Measurements from ENCODE around the gene NHSL1. TPM values are rescaled to one million over a fixed set of nuclear protein-coding genes. Genes with fewer than 3 reads are reported as not detected.

Gene NHSL1
- total RNA-seq, 1 donor from 2014 or later = 1.5 TPM

- H3K27ac Mint-ChIP-seq = no peak overlapping the region
- H3K4me1 Mint-ChIP-seq (ENCODE audit: low read depth) = no peaks in the 10 kb centered on the region
- no peaks in the 10 kb centered on the region for H3K9me3 Mint-ChIP-seq
- DNase-seq (ENCODE audit: low spot score) = no peak
- peaks cover 18% of the 10 kb centered on the region for H3K27me3 Mint-ChIP-seq (ENCODE audit: low read depth)
- no peak overlapping the region for H3K4me3 Mint-ChIP-seq (ENCODE audit: low read depth)
- intact Hi-C loops (cut with micrococcal nuclease) = no loop called here
- no peaks in the 10 kb centered on the region for H3K36me3 Mint-ChIP-seq (ENCODE audit: low read depth)
These were observed 112.4 kb downstream of the NHSL1 start for GRCh38 chr6:138386897-138387296.

GRCh38 chr6:138383776-138384175 is 115.5 kb downstream of the NHSL1 start:
- intact Hi-C loops (cut with micrococcal nuclease) = no loop called here

GRCh38 chr6:138382498-138383265 is 116.6 kb downstream of the NHSL1 start:
- intact Hi-C loops (cut with micrococcal nuclease) = no loop called here

More at GRCh38 chr6:138383776-138384175, 115.5 kb downstream of the NHSL1 start:
- Mint-ChIP-seq H3K9me3 (no peaks in the 10 kb centered on the region), H3K36me3 (ENCODE audit: low read depth) (no peaks in the 10 kb centered on the region), H3K4me1 (ENCODE audit: low read depth) (no peaks in the 10 kb centered on the region), H3K4me3 (ENCODE audit: low read depth) (no peak overlapping the region), H3K27ac (no peak overlapping the region), H3K27me3 (ENCODE audit: low read depth) (peaks cover 11% of the 10 kb centered on the region)
- no peak for DNase-seq (ENCODE audit: low spot score)

GRCh38 chr6:138378463-138378862 is 120.8 kb downstream of the NHSL1 start:
- Mint-ChIP-seq H3K4me1 (ENCODE audit: low read depth) (no peaks in the 10 kb centered on the region), H3K9me3 (no peaks in the 10 kb centered on the region), H3K27me3 (ENCODE audit: low read depth) (peaks cover 11% of the 10 kb centered on the region), H3K4me3 (ENCODE audit: low read depth) (no peak overlapping the region), H3K27ac (no peak overlapping the region), H3K36me3 (ENCODE audit: low read depth) (no peaks in the 10 kb centered on the region)
- DNase-seq (ENCODE audit: low spot score) = no peak
- intact Hi-C loops (cut with micrococcal nuclease) = no loop called here

More at GRCh38 chr6:138382498-138383265, 116.6 kb downstream of the NHSL1 start:
- H3K9me3 Mint-ChIP-seq = no peaks in the 10 kb centered on the region
- no peak overlapping the region for H3K4me3 Mint-ChIP-seq (ENCODE audit: low read depth)
- H3K27ac Mint-ChIP-seq = no peak overlapping the region
- DNase-seq (ENCODE audit: low spot score) = no peak
- H3K36me3 Mint-ChIP-seq (ENCODE audit: low read depth) = no peaks in the 10 kb centered on the region
- H3K27me3 Mint-ChIP-seq (ENCODE audit: low read depth) = peaks cover 5% of the 10 kb centered on the region
- no peaks in the 10 kb centered on the region for H3K4me1 Mint-ChIP-seq (ENCODE audit: low read depth)

- H3K4me3 Mint-ChIP-seq (ENCODE audit: low read depth) = no peak within 1 kb of the TSS
- H3K27ac Mint-ChIP-seq = no peak within 1 kb of the TSS
- no peaks in the 10 kb centered on the region for H3K36me3 Mint-ChIP-seq (ENCODE audit: low read depth)
- H3K27me3 Mint-ChIP-seq (ENCODE audit: low read depth) = peaks cover 10% of the 10 kb centered on the region
- no peak for DNase-seq (ENCODE audit: low spot score)
- intact Hi-C loops (cut with micrococcal nuclease) = no loop called here
- no peaks in the 10 kb centered on the region for H3K9me3 Mint-ChIP-seq
- no peaks in the 10 kb centered on the region for H3K4me1 Mint-ChIP-seq (ENCODE audit: low read depth)
These were observed 121.5 kb downstream of the NHSL1 start, which contains the start of gene SMIM28 for GRCh38 chr6:138377844-138378243. TSS of gene SMIM28 (plus strand) at chr6:138377905. CDS start at chr6:138378073, 168 bp downstream.

GRCh38 chr6:138377042-138377441 is 122.3 kb downstream of the NHSL1 start:
- Mint-ChIP-seq H3K9me3 (no peaks in the 10 kb centered on the region), H3K36me3 (ENCODE audit: low read depth) (no peaks in the 10 kb centered on the region), H3K27ac (no peak overlapping the region), H3K4me3 (ENCODE audit: low read depth) (no peak overlapping the region), H3K27me3 (ENCODE audit: low read depth) (peaks cover 11% of the 10 kb centered on the region), H3K4me1 (ENCODE audit: low read depth) (peaks cover 2% of the 10 kb centered on the region)
- DNase-seq (ENCODE audit: low spot score) = no peak
- intact Hi-C loops (cut with micrococcal nuclease) = no loop called here

- Mint-ChIP-seq H3K4me1 (ENCODE audit: low read depth) (peaks cover 2% of the 10 kb centered on the region), H3K36me3 (ENCODE audit: low read depth) (no peaks in the 10 kb centered on the region), H3K27ac (no peak overlapping the region), H3K4me3 (ENCODE audit: low read depth) (no peak overlapping the region), H3K27me3 (ENCODE audit: low read depth) (peaks cover 22% of the 10 kb centered on the region), H3K9me3 (no peaks in the 10 kb centered on the region)
- DNase-seq (ENCODE audit: low spot score) = no peak
- intact Hi-C loops (cut with micrococcal nuclease) = no loop called here
These were observed 124.5 kb downstream of the NHSL1 start for GRCh38 chr6:138374815-138375214.

GRCh38 chr6:138374230-138374629 is 125.1 kb downstream of the NHSL1 start:
- Mint-ChIP-seq H3K4me1 (ENCODE audit: low read depth) (peaks cover 2% of the 10 kb centered on the region), H3K36me3 (ENCODE audit: low read depth) (no peaks in the 10 kb centered on the region), H3K9me3 (no peaks in the 10 kb centered on the region), H3K27ac (no peak overlapping the region), H3K27me3 (ENCODE audit: low read depth) (peaks cover 22% of the 10 kb centered on the region), H3K4me3 (ENCODE audit: low read depth) (no peak overlapping the region)
- intact Hi-C loops (cut with micrococcal nuclease) = no loop called here
- DNase-seq (ENCODE audit: low spot score) = no peak

GRCh38 chr6:138372711-138373463 is 126.4 kb downstream of the NHSL1 start:
- Mint-ChIP-seq H3K9me3 (peaks cover 2% of the 10 kb centered on the region), H3K4me3 (ENCODE audit: low read depth) (no peak overlapping the region), H3K27ac (no peak overlapping the region), H3K27me3 (ENCODE audit: low read depth) (peaks cover 22% of the 10 kb centered on the region), H3K4me1 (ENCODE audit: low read depth) (peaks cover 2% of the 10 kb centered on the region), H3K36me3 (ENCODE audit: low read depth) (no peaks in the 10 kb centered on the region)
- intact Hi-C loops (cut with micrococcal nuclease) = no loop called here
- no peak for DNase-seq (ENCODE audit: low spot score)

Other genes with a start within 250 kb of the NHSL1 start
- gene SMIM28, start 121.6 kb downstream of the NHSL1 start, total RNA-seq = not detected in 2 replicates
- 17.2 and 20.0 TPM in 2 replicates for gene HEBP2, start 95.3 kb downstream of the NHSL1 start, total RNA-seq